Epithelial cell of prostate (primary cell): Measurements from ENCODE around the gene KRT26.
"Not testable (repeated sequence)": the region's sequence is repeated elsewhere in the genome, so short reads cannot be mapped to it uniquely, and the experiment has no call there.

ENCODE experiments used
- DNase-seq: peaks from one replicate; pipeline ENCODE4 v3.0.0-alpha.2; 2011; ENCODE audit warnings: low read depth, low spot score
- H3K27ac ChIP-seq: fragments of 450-650 bp; 2 replicates; pipeline ENCODE4 v1.5.1; 2017; ENCODE audit warnings: mild to moderate bottlenecking

Gene KRT26

GRCh38 chr17:40796846-40797245, 24.8 kb upstream of the KRT26 start:
- DNase-seq = no peak
- H3K27ac ChIP-seq = no peak overlapping the region

DNA sequence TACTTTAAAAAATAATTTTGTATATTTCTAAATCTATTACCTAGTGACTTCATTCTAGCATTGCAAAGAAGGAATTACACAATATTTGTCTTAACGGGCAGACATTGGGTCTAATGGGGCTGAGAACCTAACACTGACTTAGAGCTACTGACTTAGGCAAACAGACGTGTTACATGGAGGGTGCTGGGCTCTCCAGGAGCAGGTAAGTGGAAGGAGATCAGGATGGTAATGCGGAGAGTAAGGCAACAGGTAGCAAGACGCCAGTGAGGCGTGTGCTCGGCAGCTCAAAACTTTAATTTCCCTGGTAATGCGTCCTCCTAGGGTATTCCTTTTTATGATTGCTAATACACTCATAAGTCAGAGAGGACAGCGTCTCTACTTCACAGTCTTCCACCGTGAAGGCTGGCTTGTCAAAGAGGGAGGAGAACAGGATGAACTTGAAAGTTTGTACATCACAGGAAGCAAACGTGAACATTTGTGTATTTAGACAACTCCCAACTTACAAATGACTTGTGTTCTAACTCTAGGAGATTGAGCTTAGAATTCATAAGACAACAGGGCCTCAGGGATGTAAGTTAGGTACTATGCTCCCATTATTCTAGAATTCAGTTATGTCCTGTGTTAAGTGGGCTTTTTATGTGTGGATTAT, 23.1 kb upstream of the KRT26 start:
- no peak for DNase-seq
- no peak overlapping the region for H3K27ac ChIP-seq

DNA sequence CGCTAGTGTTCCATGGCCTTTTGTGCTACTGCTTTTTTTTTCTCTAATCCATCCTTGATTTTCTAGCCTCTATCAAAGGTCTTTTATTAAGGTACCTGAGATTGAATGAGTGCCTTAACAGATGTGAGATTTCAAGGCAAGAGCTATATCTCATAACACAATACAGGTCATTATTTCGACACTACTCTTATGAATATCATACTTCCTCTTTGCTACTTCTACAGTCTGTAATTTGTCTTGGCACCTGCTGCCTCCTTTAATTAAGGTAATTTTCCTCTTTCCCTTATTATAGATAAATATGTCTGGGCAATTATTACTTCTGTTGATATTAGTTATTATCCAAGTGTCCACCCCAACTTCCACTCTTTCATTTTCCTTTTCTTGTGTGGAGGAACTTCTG, 22.5 kb upstream of the KRT26 start:
- H3K27ac ChIP-seq = no peak overlapping the region
- no peak for DNase-seq

GRCh38 chr17:40793832-40794231, 21.8 kb upstream of the KRT26 start:
- H3K27ac ChIP-seq = no peak overlapping the region
- no peak for DNase-seq

- H3K27ac ChIP-seq = no peak overlapping the region
- no peak for DNase-seq
Measured at GRCh38 chr17:40791787-40792436, 19.9 kb upstream of the KRT26 start.

GRCh38 chr17:40791111-40791510, 19.1 kb upstream of the KRT26 start:
- no peak for DNase-seq
- H3K27ac ChIP-seq = no peak overlapping the region

DNA sequence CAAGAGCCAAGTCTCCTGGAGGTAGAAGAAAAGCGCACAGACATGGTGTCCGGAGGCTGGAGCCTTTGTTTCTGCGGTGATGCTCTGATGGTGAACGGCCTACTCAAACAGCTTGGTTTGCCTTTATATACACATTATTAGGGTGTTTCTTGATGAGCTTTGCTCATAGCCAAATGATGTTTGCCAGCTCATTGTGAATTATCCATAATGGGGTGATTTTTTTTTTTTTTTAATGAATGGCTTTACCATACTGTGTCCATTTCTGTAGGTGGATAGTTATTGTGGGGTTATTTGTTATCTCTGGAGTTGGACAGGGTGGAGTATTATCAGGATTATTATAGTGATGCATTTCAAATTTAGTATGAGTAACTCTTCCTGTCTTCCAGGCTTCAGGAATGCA, 10.4 kb upstream of the KRT26 start, which contains the start of gene KRT27:
Gene KRT27 (minus strand): TSS at position 101 of the 400 bp plus-strand sequence. CDS start 57 bp downstream, at position 44.
- DNase-seq = no peak
- H3K27ac ChIP-seq = no peak within 1 kb of the TSS

DNA sequence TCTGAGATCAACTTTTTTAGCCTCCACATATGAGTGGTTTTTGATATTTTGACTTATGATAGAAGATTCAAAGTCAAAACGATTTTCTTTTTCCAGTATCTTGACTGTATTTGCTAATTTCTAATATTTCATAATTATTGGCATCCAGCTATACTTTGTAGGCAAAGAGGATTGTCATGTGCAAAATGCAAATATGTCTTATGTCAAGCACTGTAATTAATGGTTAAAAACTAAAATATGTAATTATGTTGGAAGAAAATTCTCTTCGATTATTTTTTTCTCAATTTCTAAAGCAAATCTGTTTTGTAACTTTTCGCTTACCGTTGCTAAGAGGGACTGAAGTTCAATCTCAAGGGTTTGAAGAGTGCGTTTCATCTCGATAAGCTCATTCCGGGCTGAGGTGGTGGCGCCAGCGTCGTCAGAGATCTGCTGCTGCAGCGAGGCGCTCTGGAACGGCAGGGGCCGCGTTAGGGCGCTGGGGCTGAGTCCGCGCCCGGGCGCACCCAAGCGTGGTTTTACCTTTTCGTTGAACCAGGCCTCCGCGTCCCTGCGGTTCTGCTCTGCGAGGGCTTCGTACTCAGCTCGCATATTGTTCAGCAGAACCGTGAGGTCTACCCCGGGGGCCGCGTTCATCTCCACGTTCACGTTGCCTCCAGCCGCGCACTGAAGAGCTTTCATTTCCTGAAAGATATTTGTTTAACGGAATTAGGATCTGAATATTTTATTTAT, 7.3 kb upstream of the KRT26 start:
- H3K27ac ChIP-seq = no peak overlapping the region
- DNase-seq = no peak

- no peak for DNase-seq
- no peak overlapping the region for H3K27ac ChIP-seq
Measured at GRCh38 chr17:40778461-40778860, 6.5 kb upstream of the KRT26 start.

GRCh38 chr17:40777971-40778370, 6.0 kb upstream of the KRT26 start:
- no peak overlapping the region for H3K27ac ChIP-seq
- no peak for DNase-seq

- H3K27ac ChIP-seq = no peak overlapping the region
- DNase-seq = no peak
Measured at GRCh38 chr17:40777459-40777858, 5.5 kb upstream of the KRT26 start.

GRCh38 chr17:40775945-40776344, 3.9 kb upstream of the KRT26 start:
- no peak overlapping the region for H3K27ac ChIP-seq
- DNase-seq = no peak

DNA sequence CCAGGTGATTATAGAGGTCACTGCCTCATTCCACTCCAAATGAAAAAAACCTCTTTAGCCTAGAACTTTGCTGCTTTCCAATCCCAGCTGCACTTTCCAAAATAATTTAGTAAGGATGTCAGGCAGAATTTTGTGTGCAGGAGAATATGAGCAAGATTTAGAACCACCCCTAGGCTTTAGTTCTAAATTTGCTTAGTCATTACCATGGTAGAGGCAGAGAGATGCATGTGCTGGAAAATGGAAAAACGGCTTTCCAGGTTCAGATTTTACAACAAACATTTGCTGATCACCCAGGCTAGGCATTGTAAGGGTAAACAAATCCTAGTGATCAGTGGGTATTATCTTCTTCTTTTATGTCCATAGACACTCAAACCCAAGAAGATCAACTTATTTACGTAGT, 6.3 kb downstream of the KRT26 start:
- no peak for DNase-seq
- H3K27ac ChIP-seq = no peak overlapping the region

DNA sequence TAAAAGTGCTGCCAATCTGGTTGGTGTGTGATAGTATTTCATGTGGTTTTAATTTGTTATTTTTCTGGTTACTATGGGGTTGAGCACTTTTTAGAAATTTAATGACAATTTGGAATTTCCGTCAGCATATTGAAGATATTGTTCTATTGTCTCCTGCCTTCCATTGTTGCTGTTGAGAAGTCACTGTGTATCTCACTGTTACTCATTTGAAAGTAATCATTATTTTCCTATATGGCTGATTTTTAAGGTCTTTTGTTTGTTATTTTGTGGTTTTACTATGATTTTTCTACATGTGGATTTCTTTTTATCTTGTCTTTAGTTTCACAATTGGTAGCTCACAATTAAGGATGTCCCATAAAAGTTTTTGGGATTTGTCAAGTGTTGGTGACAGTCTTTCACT, 8.2 kb downstream of the KRT26 start:
- DNase-seq = no peak
- no peak overlapping the region for H3K27ac ChIP-seq

GRCh38 chr17:40760105-40761016, 11.6 kb downstream of the KRT26 start:
- DNase-seq = no peak

DNA sequence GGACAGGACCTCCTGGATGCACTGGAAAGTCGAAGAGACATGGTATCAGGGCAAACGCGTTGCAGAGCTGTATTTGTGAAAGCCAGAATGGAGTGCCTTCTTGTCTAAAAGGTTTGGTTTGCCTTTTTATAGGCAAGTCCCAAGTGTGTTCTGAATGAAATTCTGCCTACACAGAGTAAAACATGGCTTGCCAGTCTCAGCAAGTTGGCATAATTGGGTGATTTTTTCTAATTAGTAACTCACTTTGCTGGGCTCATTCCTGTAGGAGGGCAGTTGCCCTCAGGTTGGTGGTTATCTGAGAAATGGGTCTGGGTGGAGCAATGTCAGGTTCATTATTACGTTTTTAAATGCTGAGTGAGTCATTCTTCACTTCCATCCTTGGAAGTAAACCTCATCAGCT, 16.8 kb downstream of the KRT26 start, which contains the start of gene KRT25:
Gene KRT25 (minus strand): TSS at position 101 of the 400 bp plus-strand sequence. CDS start 60 bp downstream, at position 41.
- no peak for DNase-seq
- no peak within 1 kb of the TSS for H3K27ac ChIP-seq

More at GRCh38 chr17:40760105-40761016, 11.6 kb downstream of the KRT26 start:
- H3K27ac ChIP-seq = no peak overlapping the region

GRCh38 chr17:40753804-40754203, 18.2 kb downstream of the KRT26 start:
- DNase-seq = no peak
- H3K27ac ChIP-seq = no peak overlapping the region

GRCh38 chr17:40751065-40751464, 20.9 kb downstream of the KRT26 start:
- DNase-seq = no peak
- no peak overlapping the region for H3K27ac ChIP-seq

GRCh38 chr17:40750391-40750790, 21.6 kb downstream of the KRT26 start:
- H3K27ac ChIP-seq = no peak overlapping the region
- no peak for DNase-seq

- DNase-seq, H3K27ac ChIP-seq: not testable (repeated sequence)
Measured at GRCh38 chr17:40748666-40749065, 23.3 kb downstream of the KRT26 start.
